ENCODE measurements around the gene ANAPC2. TPM values are rescaled to one million over a fixed set of nuclear protein-coding genes. Genes with fewer than 3 reads are reported as not detected.

The ANAPC2 gene
- total RNA-seq, 1 donor from 2014 or later: 71.7 TPM

- TF ChIP-seq CTCF (conservative IDR thresholded peaks at IDR 0.05): no peak
- no peak for DNase-seq (ENCODE audit: low read depth, low spot score)
- Mint-ChIP-seq H3K27ac (ENCODE audit: unreplicated experiment) (no peak overlapping the region), H3K27me3 (ENCODE audit: low read depth) (peaks cover 91% of the 10 kb centered on the region), H3K36me3 (ENCODE audit: low read depth) (no peaks in the 10 kb centered on the region), H3K9me3 (no peaks in the 10 kb centered on the region), H3K4me3 (no peak overlapping the region), H3K4me1 (no peaks in the 10 kb centered on the region)
These were observed 23.8 kb downstream of the ANAPC2 start for GRCh38 chr9:137164370-137165249.

- H3K4me3 Mint-ChIP-seq: no peak overlapping the region
- no peak for DNase-seq (ENCODE audit: low read depth, low spot score)
These were observed 24.6 kb downstream of the ANAPC2 start for GRCh38 chr9:137163805-137164204.

GRCh38 chr9:137163365-137163715, 25.0 kb downstream of the ANAPC2 start:
- Mint-ChIP-seq H3K27ac (ENCODE audit: unreplicated experiment) (no peak overlapping the region), H3K4me3 (no peak overlapping the region), H3K9me3 (no peaks in the 10 kb centered on the region), H3K27me3 (ENCODE audit: low read depth) (peaks cover 94% of the 10 kb centered on the region), H3K36me3 (ENCODE audit: low read depth) (no peaks in the 10 kb centered on the region), H3K4me1 (peaks cover 5% of the 10 kb centered on the region)
- no peak for TF ChIP-seq CTCF (conservative IDR thresholded peaks at IDR 0.05)
- DNase-seq (ENCODE audit: low read depth, low spot score): no peak

More at GRCh38 chr9:137163805-137164204, 24.6 kb downstream of the ANAPC2 start:
- H3K9me3 Mint-ChIP-seq: no peaks in the 10 kb centered on the region
- no peak for TF ChIP-seq CTCF (conservative IDR thresholded peaks at IDR 0.05)
- H3K27me3 Mint-ChIP-seq (ENCODE audit: low read depth): peaks cover 93% of the 10 kb centered on the region
- no peaks in the 10 kb centered on the region for H3K36me3 Mint-ChIP-seq (ENCODE audit: low read depth)
- peaks cover 5% of the 10 kb centered on the region for H3K4me1 Mint-ChIP-seq
- no peak overlapping the region for H3K27ac Mint-ChIP-seq (ENCODE audit: unreplicated experiment)

GRCh38 chr9:137162505-137163364, 25.6 kb downstream of the ANAPC2 start:
- Mint-ChIP-seq H3K36me3 (ENCODE audit: low read depth) (no peaks in the 10 kb centered on the region), H3K4me1 (peaks cover 5% of the 10 kb centered on the region), H3K4me3 (no peak overlapping the region), H3K27me3 (ENCODE audit: low read depth) (peaks cover 96% of the 10 kb centered on the region), H3K9me3 (no peaks in the 10 kb centered on the region), H3K27ac (ENCODE audit: unreplicated experiment) (no peak overlapping the region)
- no peak for DNase-seq (ENCODE audit: low read depth, low spot score)
- TF ChIP-seq CTCF (conservative IDR thresholded peaks at IDR 0.05): no peak

- Mint-ChIP-seq H3K9me3 (no peaks in the 10 kb centered on the region), H3K27ac (ENCODE audit: unreplicated experiment) (no peak overlapping the region), H3K4me3 (no peak overlapping the region), H3K27me3 (ENCODE audit: low read depth) (peaks cover 94% of the 10 kb centered on the region), H3K4me1 (peaks cover 5% of the 10 kb centered on the region), H3K36me3 (ENCODE audit: low read depth) (no peaks in the 10 kb centered on the region)
- no peak for DNase-seq (ENCODE audit: low read depth, low spot score)
- no peak for TF ChIP-seq CTCF (conservative IDR thresholded peaks at IDR 0.05)
These were observed 26.5 kb downstream of the ANAPC2 start for GRCh38 chr9:137161558-137162486.

Measured in neural crest cell (in vitro differentiated cells).